ENCODE data around the gene NLK. TPM values are rescaled to one million over a fixed set of nuclear protein-coding genes. Genes with fewer than 3 reads are reported as not detected.

NLK gene
- total RNA-seq, 1 donor from 2014 or later, result 17.5 TPM

GRCh38 chr17:28187931-28188330 is 145.5 kb downstream of the NLK start:
- peaks cover 40% of the 10 kb centered on the region for H3K36me3 Mint-ChIP-seq (ENCODE audit: unreplicated experiment)
- H3K4me1 Mint-ChIP-seq (ENCODE audit: unreplicated experiment), result peaks cover 26% of the 10 kb centered on the region
- H3K27me3 Mint-ChIP-seq (ENCODE audit: unreplicated experiment), result no peaks in the 10 kb centered on the region
- H3K9me3 Mint-ChIP-seq (ENCODE audit: unreplicated experiment), result peaks cover 7% of the 10 kb centered on the region
- no peak overlapping the region for H3K27ac Mint-ChIP-seq (ENCODE audit: unreplicated experiment)
- no peak for DNase-seq (ENCODE audit: extremely low spot score, unreplicated experiment)
- no peak overlapping the region for H3K4me3 Mint-ChIP-seq (ENCODE audit: unreplicated experiment)
- TF ChIP-seq CTCF (IDR thresholded peaks at IDR 0.05), result no peak

GRCh38 chr17:28188841-28189263 is 146.4 kb downstream of the NLK start:
- peaks cover 26% of the 10 kb centered on the region for H3K4me1 Mint-ChIP-seq (ENCODE audit: unreplicated experiment)
- H3K27me3 Mint-ChIP-seq (ENCODE audit: unreplicated experiment), result no peaks in the 10 kb centered on the region
- H3K36me3 Mint-ChIP-seq (ENCODE audit: unreplicated experiment), result peaks cover 44% of the 10 kb centered on the region
- H3K27ac Mint-ChIP-seq (ENCODE audit: unreplicated experiment), result no peak overlapping the region
- no peak for TF ChIP-seq CTCF (IDR thresholded peaks at IDR 0.05)
- H3K9me3 Mint-ChIP-seq (ENCODE audit: unreplicated experiment), result peaks cover 7% of the 10 kb centered on the region
- no peak for DNase-seq (ENCODE audit: extremely low spot score, unreplicated experiment)
- H3K4me3 Mint-ChIP-seq (ENCODE audit: unreplicated experiment), result no peak overlapping the region

- Mint-ChIP-seq H3K27ac (ENCODE audit: unreplicated experiment) (peak overlapping the region; percentile 57), H3K9me3 (ENCODE audit: unreplicated experiment) (peaks cover 7% of the 10 kb centered on the region)
Measured at GRCh38 chr17:28189667-28190066, 147.2 kb downstream of the NLK start.

GRCh38 chr17:28191018-28191417 is 148.5 kb downstream of the NLK start:
- Mint-ChIP-seq H3K27me3 (ENCODE audit: unreplicated experiment) (no peaks in the 10 kb centered on the region), H3K27ac (ENCODE audit: unreplicated experiment) (peak overlapping the region; percentile 17), H3K4me1 (ENCODE audit: unreplicated experiment) (peaks cover 26% of the 10 kb centered on the region), H3K36me3 (ENCODE audit: unreplicated experiment) (peaks cover 36% of the 10 kb centered on the region), H3K4me3 (ENCODE audit: unreplicated experiment) (no peak overlapping the region), H3K9me3 (ENCODE audit: unreplicated experiment) (peaks cover 5% of the 10 kb centered on the region)
- TF ChIP-seq CTCF (IDR thresholded peaks at IDR 0.05), result no peak
- DNase-seq (ENCODE audit: extremely low spot score, unreplicated experiment), result no peak

More at GRCh38 chr17:28189667-28190066, 147.2 kb downstream of the NLK start:
- no peak overlapping the region for H3K4me3 Mint-ChIP-seq (ENCODE audit: unreplicated experiment)
- H3K4me1 Mint-ChIP-seq (ENCODE audit: unreplicated experiment), result peaks cover 26% of the 10 kb centered on the region
- H3K36me3 Mint-ChIP-seq (ENCODE audit: unreplicated experiment), result peaks cover 44% of the 10 kb centered on the region
- TF ChIP-seq CTCF (IDR thresholded peaks at IDR 0.05), result no peak
- no peak for DNase-seq (ENCODE audit: extremely low spot score, unreplicated experiment)
- H3K27me3 Mint-ChIP-seq (ENCODE audit: unreplicated experiment), result no peaks in the 10 kb centered on the region

- H3K4me3 Mint-ChIP-seq (ENCODE audit: unreplicated experiment), result no peak overlapping the region
- H3K9me3 Mint-ChIP-seq (ENCODE audit: unreplicated experiment), result no peaks in the 10 kb centered on the region
- no peak for TF ChIP-seq CTCF (IDR thresholded peaks at IDR 0.05)
- peaks cover 38% of the 10 kb centered on the region for H3K36me3 Mint-ChIP-seq (ENCODE audit: unreplicated experiment)
- no peak for DNase-seq (ENCODE audit: extremely low spot score, unreplicated experiment)
- H3K4me1 Mint-ChIP-seq (ENCODE audit: unreplicated experiment), result peaks cover 26% of the 10 kb centered on the region
- H3K27me3 Mint-ChIP-seq (ENCODE audit: unreplicated experiment), result no peaks in the 10 kb centered on the region
- no peak overlapping the region for H3K27ac Mint-ChIP-seq (ENCODE audit: unreplicated experiment)
Measured at GRCh38 chr17:28193241-28193640, 150.8 kb downstream of the NLK start.
